HEK293 (cell line): ENCODE measurements around the gene TMEM255B.

ENCODE experiments used
- CTCF ChIA-PET: fragments of 350-600 bp; formaldehyde crosslinking; extraction: SDS; loops from one replicate; lab custom pipeline; 2021; ENCODE audit warnings: antibody characterized with exemption; lab: Yijun Ruan, JAX
- POLR2A ChIA-PET: fragments of 300-600 bp; formaldehyde crosslinking; extraction: SDS; loops from one replicate; lab custom pipeline; 2020; ENCODE audit warnings: antibody characterized with exemption, inconsistent platforms; lab: Yijun Ruan, JAX
- H3K27ac ChIP-seq: fragments of 200-500 bp; sonication (Bioruptor generic); 2 replicates; pipeline ENCODE4 v1.5.1; 2014; ENCODE audit warnings: low read depth, low read length, control low read depth, inconsistent platforms; ENCODE audit errors: extremely low read depth
- H3K36me3 ChIP-seq, 2 experiments: fragments of 200-500 bp in 1 of 2; sonication (Bioruptor generic) in 1 of 2; 1 replicate in 1 of 2; 2 replicates in 1 of 2; pipeline ENCODE4 v1.5.1; 2014 to 2017; ENCODE audit warnings: inconsistent platforms in 2 of 2, low read length in 2 of 2; ENCODE audit not compliant: control insufficient read depth in 2 of 2, insufficient read depth in 1 of 2
- H3K4me1 ChIP-seq: fragments of 200-500 bp; sonication (Bioruptor generic); 2 replicates; pipeline ENCODE4 v1.5.1; 2014; ENCODE audit warnings: mild to moderate bottlenecking, low read length, inconsistent platforms; ENCODE audit not compliant: control insufficient read depth, insufficient read depth
- H3K4me3 ChIP-seq: 2 replicates; pipeline ENCODE4 v1.5.1; 2011; ENCODE audit warnings: low read depth, mild to moderate bottlenecking, control low read depth, low read length, moderate library complexity
- H3K9me3 ChIP-seq: fragments of 200-500 bp; sonication (Bioruptor generic); 2 replicates; pipeline ENCODE4 v1.5.1; 2014; ENCODE audit warnings: low read depth, low read length, inconsistent platforms; ENCODE audit not compliant: control insufficient read depth, insufficient read depth
- HOXA7 ChIP-seq: sonication (generic); formaldehyde crosslinking; IDR thresholded peaks from 2 replicates; pipeline ENCODE4 v1.8.1; 2022; ENCODE audit warnings: missing genetic modification reagents, borderline replicate concordance
- SETDB1 ChIP-seq: IDR thresholded peaks from one replicate; pipeline ENCODE4 v1.6.1; 2017; ENCODE audit warnings: mild to moderate bottlenecking, low read length, moderate library complexity, mixed read lengths; ENCODE audit not compliant: insufficient read length
- SP7 ChIP-seq: fragments of 450-650 bp; formaldehyde crosslinking; IDR thresholded peaks from 2 replicates; pipeline ENCODE4 v1.5.1; 2016; ENCODE audit warnings: missing biosample characterization, missing genetic modification characterization
- ZNF292 ChIP-seq: fragments of 450-650 bp; formaldehyde crosslinking; IDR thresholded peaks from 2 replicates; pipeline ENCODE4 v1.5.1; 2016; ENCODE audit warnings: low read depth, missing biosample characterization, missing genetic modification characterization, borderline replicate concordance
- ZNF324 ChIP-seq: fragments of 450-650 bp; formaldehyde crosslinking; IDR thresholded peaks from 2 replicates; pipeline ENCODE4 v1.5.1; 2016; ENCODE audit warnings: missing biosample characterization, missing genetic modification characterization
- ZNF561 ChIP-seq: fragments of 450-650 bp; IDR thresholded peaks from 2 replicates; pipeline ENCODE4 v1.5.1; 2018; ENCODE audit warnings: missing biosample characterization, missing genetic modification characterization, borderline replicate concordance
- TF ChIP-seq, protein P1 (sequence below): fragments of 450-650 bp; formaldehyde crosslinking; IDR thresholded peaks from 2 replicates; pipeline ENCODE4 v1.5.1; 2016; ENCODE audit warnings: missing biosample characterization, missing genetic modification characterization
- TF ChIP-seq, protein P2 (sequence below): fragments of 450-650 bp; formaldehyde crosslinking; IDR thresholded peaks from 2 replicates; pipeline ENCODE4 v1.5.1; 2017; ENCODE audit warnings: missing biosample characterization, missing genetic modification characterization
- TF ChIP-seq, protein P3 (sequence below): fragments of 450-650 bp; formaldehyde crosslinking; IDR thresholded peaks from 2 replicates; pipeline ENCODE4 v1.5.1; 2016; ENCODE audit warnings: missing biosample characterization, missing genetic modification characterization, borderline replicate concordance
- TF ChIP-seq, protein P4 (sequence below): fragments of 450-650 bp; formaldehyde crosslinking; IDR thresholded peaks from 2 replicates; pipeline ENCODE4 v1.5.1; 2016; ENCODE audit warnings: missing biosample characterization, missing genetic modification characterization

Gene TMEM255B

DNA sequence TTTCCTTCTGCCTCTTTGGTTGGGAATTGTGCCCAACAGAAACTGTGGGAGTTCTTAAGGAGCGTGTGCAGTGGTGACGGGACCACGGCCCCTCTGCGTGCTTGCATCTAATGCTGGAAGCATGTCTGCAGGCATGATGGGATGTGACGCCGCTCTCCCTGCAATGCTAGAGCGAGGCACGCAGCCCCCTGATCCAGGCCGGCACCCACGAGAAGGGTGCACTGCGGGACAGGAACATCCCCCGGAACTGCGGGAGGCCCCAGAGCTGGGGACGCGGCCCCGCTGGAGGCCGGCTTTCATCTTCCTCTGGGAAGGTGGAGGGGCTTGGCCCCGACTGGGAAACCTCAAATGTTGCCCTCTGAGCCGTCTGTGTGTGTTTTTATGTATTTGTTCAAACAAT lies 32.7 kb downstream of the TMEM255B start:
- Histone ChIP-seq H3K36me3 (no peaks in the 10 kb centered on the region), H3K4me1 (no peaks in the 10 kb centered on the region), H3K9me3 (no peaks in the 10 kb centered on the region), H3K27ac (no peak overlapping the region), H3K4me3 (no peak overlapping the region)
- ChIA-PET CTCF (no interaction called here), POLR2A (no interaction called here)
- no peak for TF ChIP-seq SETDB1
- no peak for TF ChIP-seq SP7
- TF ChIP-seq ZNF561 (tag by site-specific recombination) = no peak
- TF ChIP-seq, protein P1, sequence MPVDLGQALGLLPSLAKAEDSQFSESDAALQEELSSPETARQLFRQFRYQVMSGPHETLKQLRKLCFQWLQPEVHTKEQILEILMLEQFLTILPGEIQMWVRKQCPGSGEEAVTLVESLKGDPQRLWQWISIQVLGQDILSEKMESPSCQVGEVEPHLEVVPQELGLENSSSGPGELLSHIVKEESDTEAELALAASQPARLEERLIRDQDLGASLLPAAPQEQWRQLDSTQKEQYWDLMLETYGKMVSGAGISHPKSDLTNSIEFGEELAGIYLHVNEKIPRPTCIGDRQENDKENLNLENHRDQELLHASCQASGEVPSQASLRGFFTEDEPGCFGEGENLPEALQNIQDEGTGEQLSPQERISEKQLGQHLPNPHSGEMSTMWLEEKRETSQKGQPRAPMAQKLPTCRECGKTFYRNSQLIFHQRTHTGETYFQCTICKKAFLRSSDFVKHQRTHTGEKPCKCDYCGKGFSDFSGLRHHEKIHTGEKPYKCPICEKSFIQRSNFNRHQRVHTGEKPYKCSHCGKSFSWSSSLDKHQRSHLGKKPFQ (tag by site-specific recombination) = no peak

DNA sequence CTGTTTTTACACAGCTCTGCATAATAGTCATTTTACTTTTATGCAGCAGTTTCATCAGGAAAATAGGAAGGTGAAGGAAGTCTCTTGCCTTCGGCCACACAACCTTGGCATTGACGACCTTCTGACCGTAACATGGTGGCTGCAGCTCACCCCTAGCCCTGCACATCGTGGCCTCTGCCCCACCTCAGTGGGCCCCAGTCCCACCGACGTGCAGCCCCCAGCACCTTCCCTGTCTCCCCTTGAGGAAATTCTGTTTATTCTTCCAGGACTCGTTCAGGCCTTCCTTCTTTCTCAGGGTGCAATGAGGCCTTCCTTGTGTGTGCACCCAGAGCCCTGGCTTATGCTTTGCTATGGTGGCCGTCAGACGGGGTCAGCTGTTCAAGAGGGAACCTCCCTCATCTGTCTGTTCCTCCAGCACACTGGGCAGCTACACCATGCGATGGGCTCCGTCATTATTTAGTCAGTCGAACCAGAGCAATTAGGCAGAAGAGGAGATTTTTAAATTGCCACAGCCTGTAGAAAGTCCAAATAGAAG lies 33.3 kb downstream of the TMEM255B start:
- Histone ChIP-seq H3K36me3 (no peaks in the 10 kb centered on the region), H3K9me3 (no peaks in the 10 kb centered on the region), H3K4me1 (no peaks in the 10 kb centered on the region), H3K27ac (no peak overlapping the region), H3K4me3 (no peak overlapping the region)
- POLR2A ChIA-PET = no interaction called here
- no peak for TF ChIP-seq ZNF292 (tag by site-specific recombination)
- no peak for TF ChIP-seq HOXA7 (CRISPR knock-in tag)
- no peak for TF ChIP-seq ZNF324 (tag by site-specific recombination)
- TF ChIP-seq, protein P2, sequence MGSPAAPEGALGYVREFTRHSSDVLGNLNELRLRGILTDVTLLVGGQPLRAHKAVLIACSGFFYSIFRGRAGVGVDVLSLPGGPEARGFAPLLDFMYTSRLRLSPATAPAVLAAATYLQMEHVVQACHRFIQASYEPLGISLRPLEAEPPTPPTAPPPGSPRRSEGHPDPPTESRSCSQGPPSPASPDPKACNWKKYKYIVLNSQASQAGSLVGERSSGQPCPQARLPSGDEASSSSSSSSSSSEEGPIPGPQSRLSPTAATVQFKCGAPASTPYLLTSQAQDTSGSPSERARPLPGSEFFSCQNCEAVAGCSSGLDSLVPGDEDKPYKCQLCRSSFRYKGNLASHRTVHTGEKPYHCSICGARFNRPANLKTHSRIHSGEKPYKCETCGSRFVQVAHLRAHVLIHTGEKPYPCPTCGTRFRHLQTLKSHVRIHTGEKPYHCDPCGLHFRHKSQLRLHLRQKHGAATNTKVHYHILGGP (tag by site-specific recombination) = no peak
- TF ChIP-seq, protein P3, sequence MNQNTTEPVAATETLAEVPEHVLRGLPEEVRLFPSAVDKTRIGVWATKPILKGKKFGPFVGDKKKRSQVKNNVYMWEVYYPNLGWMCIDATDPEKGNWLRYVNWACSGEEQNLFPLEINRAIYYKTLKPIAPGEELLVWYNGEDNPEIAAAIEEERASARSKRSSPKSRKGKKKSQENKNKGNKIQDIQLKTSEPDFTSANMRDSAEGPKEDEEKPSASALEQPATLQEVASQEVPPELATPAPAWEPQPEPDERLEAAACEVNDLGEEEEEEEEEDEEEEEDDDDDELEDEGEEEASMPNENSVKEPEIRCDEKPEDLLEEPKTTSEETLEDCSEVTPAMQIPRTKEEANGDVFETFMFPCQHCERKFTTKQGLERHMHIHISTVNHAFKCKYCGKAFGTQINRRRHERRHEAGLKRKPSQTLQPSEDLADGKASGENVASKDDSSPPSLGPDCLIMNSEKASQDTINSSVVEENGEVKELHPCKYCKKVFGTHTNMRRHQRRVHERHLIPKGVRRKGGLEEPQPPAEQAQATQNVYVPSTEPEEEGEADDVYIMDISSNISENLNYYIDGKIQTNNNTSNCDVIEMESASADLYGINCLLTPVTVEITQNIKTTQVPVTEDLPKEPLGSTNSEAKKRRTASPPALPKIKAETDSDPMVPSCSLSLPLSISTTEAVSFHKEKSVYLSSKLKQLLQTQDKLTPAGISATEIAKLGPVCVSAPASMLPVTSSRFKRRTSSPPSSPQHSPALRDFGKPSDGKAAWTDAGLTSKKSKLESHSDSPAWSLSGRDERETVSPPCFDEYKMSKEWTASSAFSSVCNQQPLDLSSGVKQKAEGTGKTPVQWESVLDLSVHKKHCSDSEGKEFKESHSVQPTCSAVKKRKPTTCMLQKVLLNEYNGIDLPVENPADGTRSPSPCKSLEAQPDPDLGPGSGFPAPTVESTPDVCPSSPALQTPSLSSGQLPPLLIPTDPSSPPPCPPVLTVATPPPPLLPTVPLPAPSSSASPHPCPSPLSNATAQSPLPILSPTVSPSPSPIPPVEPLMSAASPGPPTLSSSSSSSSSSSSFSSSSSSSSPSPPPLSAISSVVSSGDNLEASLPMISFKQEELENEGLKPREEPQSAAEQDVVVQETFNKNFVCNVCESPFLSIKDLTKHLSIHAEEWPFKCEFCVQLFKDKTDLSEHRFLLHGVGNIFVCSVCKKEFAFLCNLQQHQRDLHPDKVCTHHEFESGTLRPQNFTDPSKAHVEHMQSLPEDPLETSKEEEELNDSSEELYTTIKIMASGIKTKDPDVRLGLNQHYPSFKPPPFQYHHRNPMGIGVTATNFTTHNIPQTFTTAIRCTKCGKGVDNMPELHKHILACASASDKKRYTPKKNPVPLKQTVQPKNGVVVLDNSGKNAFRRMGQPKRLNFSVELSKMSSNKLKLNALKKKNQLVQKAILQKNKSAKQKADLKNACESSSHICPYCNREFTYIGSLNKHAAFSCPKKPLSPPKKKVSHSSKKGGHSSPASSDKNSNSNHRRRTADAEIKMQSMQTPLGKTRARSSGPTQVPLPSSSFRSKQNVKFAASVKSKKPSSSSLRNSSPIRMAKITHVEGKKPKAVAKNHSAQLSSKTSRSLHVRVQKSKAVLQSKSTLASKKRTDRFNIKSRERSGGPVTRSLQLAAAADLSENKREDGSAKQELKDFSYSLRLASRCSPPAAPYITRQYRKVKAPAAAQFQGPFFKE (tag by site-specific recombination) = no peak
- TF ChIP-seq, protein P4, sequence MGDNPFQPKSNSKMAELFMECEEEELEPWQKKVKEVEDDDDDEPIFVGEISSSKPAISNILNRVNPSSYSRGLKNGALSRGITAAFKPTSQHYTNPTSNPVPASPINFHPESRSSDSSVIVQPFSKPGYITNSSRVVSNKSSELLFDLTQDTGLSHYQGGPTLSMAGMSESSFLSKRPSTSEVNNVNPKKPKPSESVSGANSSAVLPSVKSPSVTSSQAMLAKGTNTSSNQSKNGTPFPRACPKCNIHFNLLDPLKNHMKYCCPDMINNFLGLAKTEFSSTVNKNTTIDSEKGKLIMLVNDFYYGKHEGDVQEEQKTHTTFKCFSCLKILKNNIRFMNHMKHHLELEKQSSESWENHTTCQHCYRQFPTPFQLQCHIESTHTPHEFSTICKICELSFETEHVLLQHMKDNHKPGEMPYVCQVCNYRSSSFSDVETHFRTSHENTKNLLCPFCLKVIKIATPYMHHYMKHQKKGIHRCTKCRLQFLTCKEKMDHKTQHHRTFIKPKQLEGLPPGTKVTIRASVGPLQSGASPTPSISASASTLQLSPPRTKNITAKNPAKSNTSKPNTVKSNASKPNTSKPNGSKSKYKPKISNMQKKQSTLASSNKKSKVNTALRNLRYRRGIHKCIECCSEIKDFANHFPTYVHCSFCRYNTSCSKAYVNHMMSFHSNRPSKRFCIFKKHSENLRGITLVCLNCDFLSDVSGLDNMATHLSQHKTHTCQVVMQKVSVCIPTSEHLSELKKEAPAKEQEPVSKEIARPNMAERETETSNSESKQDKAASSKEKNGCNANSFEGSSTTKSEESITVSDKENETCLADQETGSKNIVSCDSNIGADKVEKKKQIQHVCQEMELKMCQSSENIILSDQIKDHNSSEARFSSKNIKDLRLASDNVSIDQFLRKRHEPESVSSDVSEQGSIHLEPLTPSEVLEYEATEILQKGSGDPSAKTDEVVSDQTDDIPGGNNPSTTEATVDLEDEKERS (tag by site-specific recombination) = no peak
- CTCF ChIA-PET = no interaction called here
